ENCODE data around the gene MTHFR. TPM values are rescaled to one million over a fixed set of nuclear protein-coding genes. Genes with fewer than 3 reads are reported as not detected.

MTHFR gene
- total and polyA plus RNA-seq, 7 experiments from 2014 or later = 10.0 to 64.4 (median 49.5) TPM

- ATAC-seq (peak; percentile 93), DNase-seq (peak; percentile 59 to 79 (median 73))
- ChIA-PET CTCF (interaction anchor here (0.9 to 1.6 kb wide), 4 partner anchors 54 to 284 kb away, joined by 3 to 4 read pairs (median 4); no protein-coding TSS in a partner anchor), POLR2A (interaction anchor here (0.5 to 6.2 kb wide), 2 partner anchors 70 to 1446 kb away, joined by 3 to 45 read pairs; no protein-coding TSS in a partner anchor)
- no peak overlapping the region for H3K4me3 ChIP-seq (ENCODE audit: low read length)
- H3K4me3 Mint-ChIP-seq = no peak overlapping the region
- no peaks in the 10 kb centered on the region for H3K27me3 ChIP-seq (ENCODE audit: control insufficient read depth in 2 of 2, insufficient read depth in 2 of 2, low read length in 2 of 2)
- no peaks in the 10 kb centered on the region for H3K27me3 Mint-ChIP-seq
- intact Hi-C loops (cut with micrococcal nuclease) = loop anchor here (1.0 to 10.0 kb wide), 6 partner anchors 56 to 280 kb away; partner anchors contain the start of genes MFN2 (in 1 of the 2) and MIIP (in 1 of the 2)
- no peaks in the 10 kb centered on the region for H3K4me1 ChIP-seq (ENCODE audit: control insufficient read depth in 2 of 2, insufficient read depth in 2 of 2, low read length in 2 of 2)
- H3K9me3 Mint-ChIP-seq = peaks cover 0 to 2% (median 0%) of the 10 kb centered on the region in 11 donors
- no peak overlapping the region for H3K27ac ChIP-seq (ENCODE audit: low read depth, low read length)
- H3K4me1 Mint-ChIP-seq = peaks cover 0 to 8% (median 4%) of the 10 kb centered on the region in 7 donors
- H3K9me3 ChIP-seq (ENCODE audit: control insufficient read depth in 2 of 3, low read length in 3 of 3) = no peaks in the 10 kb centered on the region
- peaks cover 4 to 51% (median 19%) of the 10 kb centered on the region in 5 donors for H3K36me3 Mint-ChIP-seq
- peaks cover 4 to 82% (median 7%) of the 10 kb centered on the region in 3 experiments for H3K36me3 ChIP-seq (ENCODE audit: control insufficient read depth in 2 of 3, insufficient read depth in 3 of 3, low read length in 3 of 3)
- H3K27ac Mint-ChIP-seq = peak overlapping the region in 1 of 9 donors; percentile 29
Observed at GRCh38 chr1:11838349-11839272, 32.8 kb upstream of the MTHFR start.

GRCh38 chr1:11837767-11838348 is 32.1 kb upstream of the MTHFR start:
- Histone ChIP-seq H3K9me3 (ENCODE audit: control insufficient read depth in 2 of 3, low read length in 3 of 3) (no peaks in the 10 kb centered on the region), H3K27ac (ENCODE audit: low read depth, low read length) (no peak overlapping the region), H3K4me3 (ENCODE audit: low read length) (no peak overlapping the region), H3K36me3 (ENCODE audit: control insufficient read depth in 2 of 3, insufficient read depth in 3 of 3, low read length in 3 of 3) (peaks cover 4 to 89% (median 7%) of the 10 kb centered on the region in 3 experiments), H3K4me1 (ENCODE audit: control insufficient read depth in 2 of 2, insufficient read depth in 2 of 2, low read length in 2 of 2) (no peaks in the 10 kb centered on the region), H3K27me3 (ENCODE audit: control insufficient read depth in 2 of 2, insufficient read depth in 2 of 2, low read length in 2 of 2) (no peaks in the 10 kb centered on the region)
- CTCF ChIA-PET = interaction anchor here (0.9 to 1.6 kb wide), 5 partner anchors 10 to 285 kb away, joined by 3 to 4 read pairs (median 4); partner anchors contain the start of gene NPPA
- POLR2A ChIA-PET = interaction anchor here (0.6 to 6.2 kb wide), 2 partner anchors 71 to 161 kb away, joined by 3 to 45 read pairs; no protein-coding TSS in a partner anchor
- Mint-ChIP-seq H3K27me3 (no peaks in the 10 kb centered on the region), H3K4me3 (no peak overlapping the region), H3K36me3 (peaks cover 4 to 47% (median 19%) of the 10 kb centered on the region in 5 donors), H3K4me1 (peaks cover 0 to 8% (median 4%) of the 10 kb centered on the region in 7 donors), H3K27ac (no peak overlapping the region), H3K9me3 (peaks cover 0 to 2% (median 0%) of the 10 kb centered on the region in 11 donors)
- no peak for DNase-seq
- no peak for ATAC-seq
- intact Hi-C loops (cut with micrococcal nuclease) = loop anchor here (1.0 to 10.0 kb wide), 6 partner anchors 56 to 281 kb away; partner anchors contain the start of genes MFN2 (in 1 of the 2) and MIIP (in 1 of the 2)

GRCh38 chr1:11836955-11837766 is 31.4 kb upstream of the MTHFR start:
- ATAC-seq = no peak
- H3K4me3 ChIP-seq (ENCODE audit: low read length) = no peak overlapping the region
- intact Hi-C loops (cut with micrococcal nuclease) = loop anchor here in 1 of 2 donors (10.0 kb wide), 1 partner anchor 178 kb away; the partner anchor contains the start of gene MIIP

GRCh38 chr1:11835441-11836225 is 29.9 kb upstream of the MTHFR start:
- no peaks in the 10 kb centered on the region for H3K27me3 Mint-ChIP-seq
- Histone ChIP-seq H3K9me3 (ENCODE audit: control insufficient read depth in 2 of 3, low read length in 3 of 3) (no peaks in the 10 kb centered on the region), H3K27me3 (ENCODE audit: control insufficient read depth in 2 of 2, insufficient read depth in 2 of 2, low read length in 2 of 2) (no peaks in the 10 kb centered on the region), H3K4me3 (ENCODE audit: low read length) (no peak overlapping the region), H3K36me3 (ENCODE audit: control insufficient read depth in 2 of 3, insufficient read depth in 3 of 3, low read length in 3 of 3) (peaks cover 0 to 89% (median 0%) of the 10 kb centered on the region in 3 experiments), H3K4me1 (ENCODE audit: control insufficient read depth in 2 of 2, insufficient read depth in 2 of 2, low read length in 2 of 2) (no peaks in the 10 kb centered on the region), H3K27ac (ENCODE audit: low read depth, low read length) (no peak overlapping the region)
- ChIA-PET CTCF (interaction anchor here (0.6 to 0.8 kb wide), 2 partner anchors 157 to 158 kb away, joined by 3 to 6 read pairs; no protein-coding TSS in a partner anchor), POLR2A (no interaction called here)
- no peak for ATAC-seq
- no peak overlapping the region for H3K4me3 Mint-ChIP-seq
- H3K9me3 Mint-ChIP-seq = no peaks in the 10 kb centered on the region
- no peak for DNase-seq
- intact Hi-C loops (cut with micrococcal nuclease) = loop anchor here in 1 of 2 donors (10.0 kb wide), 1 partner anchor 179 kb away; the partner anchor contains the start of gene MIIP
- no peak overlapping the region for H3K27ac Mint-ChIP-seq
- H3K36me3 Mint-ChIP-seq = peaks cover 4 to 36% (median 11%) of the 10 kb centered on the region in 5 donors
- peaks cover 0 to 5% (median 4%) of the 10 kb centered on the region in 7 donors for H3K4me1 Mint-ChIP-seq

More at GRCh38 chr1:11836955-11837766, 31.4 kb upstream of the MTHFR start:
- Mint-ChIP-seq H3K27ac (no peak overlapping the region), H3K4me1 (peaks cover 0 to 5% (median 4%) of the 10 kb centered on the region in 7 donors), H3K9me3 (no peaks in the 10 kb centered on the region), H3K4me3 (no peak overlapping the region), H3K27me3 (no peaks in the 10 kb centered on the region), H3K36me3 (peaks cover 4 to 50% (median 19%) of the 10 kb centered on the region in 5 donors)
- Histone ChIP-seq H3K4me1 (ENCODE audit: control insufficient read depth in 2 of 2, insufficient read depth in 2 of 2, low read length in 2 of 2) (no peaks in the 10 kb centered on the region), H3K27me3 (ENCODE audit: control insufficient read depth in 2 of 2, insufficient read depth in 2 of 2, low read length in 2 of 2) (no peaks in the 10 kb centered on the region), H3K36me3 (ENCODE audit: control insufficient read depth in 2 of 3, insufficient read depth in 3 of 3, low read length in 3 of 3) (peaks cover 4 to 93% (median 7%) of the 10 kb centered on the region in 3 experiments), H3K27ac (ENCODE audit: low read depth, low read length) (no peak overlapping the region), H3K9me3 (ENCODE audit: control insufficient read depth in 2 of 3, low read length in 3 of 3) (no peaks in the 10 kb centered on the region)
- POLR2A ChIA-PET = interaction anchor here (0.6 to 6.2 kb wide), 3 partner anchors 72 to 314 kb away, joined by 3 to 45 read pairs (median 3); no protein-coding TSS in a partner anchor
- CTCF ChIA-PET = interaction anchor here (0.9 to 1.6 kb wide), 3 partner anchors 11 to 72 kb away, joined by 3 to 4 read pairs (median 4); partner anchors contain the start of gene NPPA
- no peak for DNase-seq

GRCh38 chr1:11833900-11834299 is 28.1 kb upstream of the MTHFR start:
- DNase-seq = no peak
- H3K36me3 ChIP-seq (ENCODE audit: control insufficient read depth in 2 of 3, insufficient read depth in 3 of 3, low read length in 3 of 3) = peaks cover 0 to 90% (median 0%) of the 10 kb centered on the region in 3 experiments
- Mint-ChIP-seq H3K4me3 (no peak overlapping the region), H3K36me3 (peaks cover 4 to 35% (median 9%) of the 10 kb centered on the region in 5 donors), H3K27me3 (no peaks in the 10 kb centered on the region), H3K9me3 (no peaks in the 10 kb centered on the region), H3K27ac (no peak overlapping the region), H3K4me1 (peaks cover 0 to 5% (median 3%) of the 10 kb centered on the region in 7 donors)
- no peak overlapping the region for H3K4me3 ChIP-seq (ENCODE audit: low read length)
- CTCF ChIA-PET = interaction anchor here (0.5 kb wide), 1 partner anchor 191 kb away, joined by 3 read pairs; no protein-coding TSS in a partner anchor
- H3K27ac ChIP-seq (ENCODE audit: low read depth, low read length) = no peak overlapping the region
- no peaks in the 10 kb centered on the region for H3K4me1 ChIP-seq (ENCODE audit: control insufficient read depth in 2 of 2, insufficient read depth in 2 of 2, low read length in 2 of 2)
- no peak for ATAC-seq
- intact Hi-C loops (cut with micrococcal nuclease) = loop anchor here in 1 of 2 donors (10.0 kb wide), 1 partner anchor 181 kb away; the partner anchor contains the start of gene MIIP
- POLR2A ChIA-PET = no interaction called here
- H3K27me3 ChIP-seq (ENCODE audit: control insufficient read depth in 2 of 2, insufficient read depth in 2 of 2, low read length in 2 of 2) = no peaks in the 10 kb centered on the region
- no peaks in the 10 kb centered on the region for H3K9me3 ChIP-seq (ENCODE audit: control insufficient read depth in 2 of 3, low read length in 3 of 3)
